ENCODE results near the gene HDGFL3.
"Not testable (repeated sequence)": the region's sequence is repeated elsewhere in the genome, so short reads cannot be mapped to it uniquely, and the experiment has no call there.

HDGFL3 gene

DNA sequence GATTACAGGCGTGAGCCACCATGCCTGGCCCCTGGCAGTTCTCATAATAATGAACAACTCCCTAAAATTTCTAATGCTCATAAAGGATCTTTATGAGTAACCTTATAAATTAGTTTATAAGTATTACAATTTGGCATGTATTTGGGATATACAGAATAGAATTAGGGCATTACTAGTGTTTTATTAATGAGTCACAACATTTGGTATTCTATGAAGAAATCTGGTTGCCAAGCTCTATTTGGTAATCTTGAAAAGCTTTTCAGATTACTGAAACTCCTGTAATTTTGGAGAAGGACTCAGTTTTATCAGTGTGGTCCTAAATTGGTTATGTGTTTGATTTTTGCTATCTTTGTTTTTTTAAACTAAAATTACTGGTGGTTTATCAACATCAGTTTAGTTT is 54.3 kb downstream of the HDGFL3 start:
- peak; percentile 25 for DNase-seq (ENCODE audit: low read depth)
- no peak overlapping the region for H3K4me3 ChIP-seq (replicated peaks; ENCODE audit: low read depth, low read length)
- TF ChIP-seq, protein P1, sequence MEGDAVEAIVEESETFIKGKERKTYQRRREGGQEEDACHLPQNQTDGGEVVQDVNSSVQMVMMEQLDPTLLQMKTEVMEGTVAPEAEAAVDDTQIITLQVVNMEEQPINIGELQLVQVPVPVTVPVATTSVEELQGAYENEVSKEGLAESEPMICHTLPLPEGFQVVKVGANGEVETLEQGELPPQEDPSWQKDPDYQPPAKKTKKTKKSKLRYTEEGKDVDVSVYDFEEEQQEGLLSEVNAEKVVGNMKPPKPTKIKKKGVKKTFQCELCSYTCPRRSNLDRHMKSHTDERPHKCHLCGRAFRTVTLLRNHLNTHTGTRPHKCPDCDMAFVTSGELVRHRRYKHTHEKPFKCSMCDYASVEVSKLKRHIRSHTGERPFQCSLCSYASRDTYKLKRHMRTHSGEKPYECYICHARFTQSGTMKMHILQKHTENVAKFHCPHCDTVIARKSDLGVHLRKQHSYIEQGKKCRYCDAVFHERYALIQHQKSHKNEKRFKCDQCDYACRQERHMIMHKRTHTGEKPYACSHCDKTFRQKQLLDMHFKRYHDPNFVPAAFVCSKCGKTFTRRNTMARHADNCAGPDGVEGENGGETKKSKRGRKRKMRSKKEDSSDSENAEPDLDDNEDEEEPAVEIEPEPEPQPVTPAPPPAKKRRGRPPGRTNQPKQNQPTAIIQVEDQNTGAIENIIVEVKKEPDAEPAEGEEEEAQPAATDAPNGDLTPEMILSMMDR (IDR thresholded peaks at IDR 0.05; ENCODE audit: low read length, missing control alignments): no peak

DNA sequence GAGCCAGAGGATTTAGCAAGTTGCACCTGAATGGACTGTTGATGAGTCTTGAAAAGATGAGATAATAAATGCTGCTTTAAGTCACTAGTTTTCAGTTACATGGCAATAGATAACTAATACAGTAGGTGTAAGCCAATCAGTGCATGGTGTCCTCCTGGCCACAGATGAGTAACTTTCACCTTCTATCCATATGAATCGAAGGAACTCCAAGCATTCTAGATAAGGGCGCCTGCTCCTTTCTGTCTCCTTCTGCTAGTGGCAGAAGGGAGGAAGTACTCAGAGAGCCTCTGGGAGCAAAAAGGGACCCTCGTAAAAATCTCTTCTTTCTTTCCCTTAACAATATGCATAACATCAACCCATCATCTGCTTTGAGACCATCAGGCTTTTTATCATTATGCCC is 62.9 kb downstream of the HDGFL3 start:
- TF ChIP-seq, protein P1 (IDR thresholded peaks at IDR 0.05; ENCODE audit: low read length, missing control alignments): no peak
- DNase-seq (ENCODE audit: low read depth): no peak
- no peak overlapping the region for H3K4me3 ChIP-seq (replicated peaks; ENCODE audit: low read depth, low read length)

GRCh38 chr15:83142151-83142550 is 65.5 kb downstream of the HDGFL3 start:
- DNase-seq (ENCODE audit: low read depth); H3K4me3 ChIP-seq (replicated peaks; ENCODE audit: low read depth, low read length): not testable (repeated sequence)

DNA sequence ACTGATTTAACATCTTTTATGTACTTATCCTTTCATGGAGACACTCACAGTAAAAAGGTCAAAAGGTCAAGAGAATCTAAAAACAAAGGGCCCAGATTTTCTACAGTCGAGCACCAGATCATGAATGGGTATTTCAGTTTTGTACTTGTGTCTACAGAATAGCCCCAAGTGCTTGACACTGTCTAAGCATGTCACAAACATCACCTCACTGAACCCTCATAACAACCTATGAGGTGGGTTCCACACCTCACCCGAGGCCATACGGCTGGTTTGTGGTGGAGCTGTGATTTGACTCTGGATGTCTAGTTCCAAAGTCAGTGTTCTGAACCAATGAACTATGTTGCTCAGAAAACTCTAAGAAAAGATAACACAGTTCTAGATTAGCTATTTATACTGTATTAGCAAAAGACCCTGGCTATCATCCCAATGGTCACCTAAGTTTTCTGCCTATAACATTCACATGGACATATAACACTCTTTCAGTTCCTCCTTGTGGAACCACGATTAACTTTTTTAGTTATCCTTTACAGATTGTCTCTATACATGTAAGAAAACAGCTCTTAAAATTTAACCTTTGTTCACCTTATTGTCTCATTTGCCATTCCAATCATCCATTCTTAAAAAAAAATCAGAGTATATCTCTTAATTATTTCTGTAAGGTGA is 74.6 kb downstream of the HDGFL3 start:
- no peak overlapping the region for H3K4me3 ChIP-seq (replicated peaks; ENCODE audit: low read depth, low read length)
- TF ChIP-seq, protein P1 (IDR thresholded peaks at IDR 0.05; ENCODE audit: low read length, missing control alignments): no peak
- DNase-seq (ENCODE audit: low read depth): no peak

DNA sequence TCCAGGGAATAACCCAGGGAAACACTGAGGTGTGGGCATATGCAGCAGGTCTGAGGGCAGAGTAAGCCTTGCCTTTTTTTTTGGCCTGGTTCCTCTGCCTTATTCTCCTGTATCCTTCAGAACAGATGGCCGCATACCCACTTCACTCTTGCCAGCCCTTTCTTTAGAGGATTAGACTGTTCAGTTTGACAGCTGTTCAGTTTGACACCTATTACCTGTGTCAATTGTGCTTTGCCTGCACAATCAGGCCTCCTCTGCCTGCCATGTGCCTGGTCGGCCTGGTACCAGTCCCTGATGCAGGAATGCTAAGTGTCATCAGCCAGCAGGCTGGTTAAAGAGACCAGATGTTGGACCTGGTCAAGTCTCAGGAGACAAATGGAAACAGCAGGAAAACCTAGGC is 77.8 kb downstream of the HDGFL3 start:
- TF ChIP-seq, protein P1 (IDR thresholded peaks at IDR 0.05; ENCODE audit: low read length, missing control alignments): no peak
- no peak for DNase-seq (ENCODE audit: low read depth)
- H3K4me3 ChIP-seq (replicated peaks; ENCODE audit: low read depth, low read length): no peak overlapping the region

- no peak overlapping the region for H3K4me3 ChIP-seq (replicated peaks; ENCODE audit: low read depth, low read length)
- TF ChIP-seq, protein P1 (IDR thresholded peaks at IDR 0.05; ENCODE audit: low read length, missing control alignments): no peak
- no peak for DNase-seq (ENCODE audit: low read depth)
Observed at GRCh38 chr15:83127547-83128150, 80.0 kb downstream of the HDGFL3 start.

GRCh38 chr15:83123529-83123928 is 84.1 kb downstream of the HDGFL3 start:
- DNase-seq (ENCODE audit: low read depth): no peak
- H3K4me3 ChIP-seq (replicated peaks; ENCODE audit: low read depth, low read length): no peak overlapping the region
- TF ChIP-seq, protein P1 (IDR thresholded peaks at IDR 0.05; ENCODE audit: low read length, missing control alignments): no peak

Data from fibroblast of pulmonary artery (primary cell).